ENCODE measurements around the gene INPP5D.
"Not testable (repeated sequence)": the region's sequence is repeated elsewhere in the genome, so short reads cannot be mapped to it uniquely, and the experiment has no call there.

The INPP5D gene

GRCh38 chr2:233121856-233122255, 61.7 kb downstream of the INPP5D start:
- no peak for DNase-seq

- no peak for DNase-seq
Measured at GRCh38 chr2:233122541-233122940, 62.4 kb downstream of the INPP5D start.

GRCh38 chr2:233123576-233123975, 63.4 kb downstream of the INPP5D start:
- not testable (repeated sequence) for DNase-seq

- DNase-seq = no peak
Measured at GRCh38 chr2:233124421-233125080, 64.4 kb downstream of the INPP5D start.

- no peak for DNase-seq
Measured at GRCh38 chr2:233125455-233126065, 65.4 kb downstream of the INPP5D start.

- peak in 1 of 2 donors; percentile 18 for DNase-seq
Measured at GRCh38 chr2:233129351-233129978, 69.3 kb downstream of the INPP5D start.

GRCh38 chr2:233130024-233130423, 69.9 kb downstream of the INPP5D start:
- DNase-seq = no peak

GRCh38 chr2:233130481-233131020, 70.4 kb downstream of the INPP5D start:
- no peak for DNase-seq

GRCh38 chr2:233131936-233132720, 72.0 kb downstream of the INPP5D start:
- DNase-seq = no peak

- no peak for DNase-seq
Measured at GRCh38 chr2:233133239-233133638, 73.1 kb downstream of the INPP5D start.

- no peak for DNase-seq
Measured at GRCh38 chr2:233135421-233135820, 75.3 kb downstream of the INPP5D start.

GRCh38 chr2:233137040-233137439, 76.9 kb downstream of the INPP5D start:
- DNase-seq = no peak

GRCh38 chr2:233140077-233140585, 80.0 kb downstream of the INPP5D start:
- DNase-seq = no peak

GRCh38 chr2:233140978-233141377, 80.8 kb downstream of the INPP5D start:
- no peak for DNase-seq

GRCh38 chr2:233141901-233142300, 81.8 kb downstream of the INPP5D start:
- no peak for DNase-seq

- no peak for DNase-seq
Measured at GRCh38 chr2:233142355-233142897, 82.3 kb downstream of the INPP5D start.

GRCh38 chr2:233143700-233144331, 83.7 kb downstream of the INPP5D start:
- DNase-seq = no peak

GRCh38 chr2:233145726-233146125, 85.6 kb downstream of the INPP5D start:
- no peak for DNase-seq

- no peak for DNase-seq
Measured at GRCh38 chr2:233146194-233146593, 86.1 kb downstream of the INPP5D start.

- DNase-seq = no peak
Measured at GRCh38 chr2:233147136-233147828, 87.1 kb downstream of the INPP5D start.

GRCh38 chr2:233147829-233148167, 87.7 kb downstream of the INPP5D start:
- no peak for DNase-seq

GRCh38 chr2:233148354-233148753, 88.2 kb downstream of the INPP5D start:
- DNase-seq = no peak
